ENCODE data around the gene GIT1. TPM values are rescaled to one million over a fixed set of nuclear protein-coding genes. Genes with fewer than 3 reads are reported as not detected.
A peak's percentile ranks its signal among the peaks of the same experiment; 100 is the strongest.

The GIT1 gene
- total and polyA plus RNA-seq, 12 donors = 13.7 to 51.6 (median 31.7) TPM

GRCh38 chr17:29597361-29598172, 8.1 kb upstream of the GIT1 start:
- H3K9me3 ChIP-seq (replicated peaks in 1 of 3) = no peaks in the 10 kb centered on the region
- no peaks in the 10 kb centered on the region for H3K36me3 ChIP-seq (replicated peaks in 1 of 2)
- no peak overlapping the region for H3K4me3 ChIP-seq
- H3K27ac ChIP-seq = no peak overlapping the region
- TF ChIP-seq CTCF (IDR thresholded peaks at IDR 0.05) (no peak), POLR2A (IDR thresholded peaks at IDR 0.05) (no peak)
- 72 to 77% (median 74%) methylated on average over 5 to 13 of the region's 13 CpGs for WGBS, 4 donors
- DNase-seq = peak in 1 of 7 donors; percentile 12
- intact Hi-C loops (cut with DNase I) = no loop called here
- peaks cover 9 to 11% of the 10 kb centered on the region in 2 donors for H3K4me1 ChIP-seq (replicated peaks in 1 of 2)
- H3K27me3 ChIP-seq = no peaks in the 10 kb centered on the region

GRCh38 chr17:29596811-29597210, 7.4 kb upstream of the GIT1 start:
- 66 to 87% (median 82%) methylated on average over 4 to 9 of the region's 9 CpGs for WGBS, 4 donors
- intact Hi-C loops (cut with DNase I) = no loop called here
- H3K27ac ChIP-seq = no peak overlapping the region
- H3K4me3 ChIP-seq = no peak overlapping the region
- H3K4me1 ChIP-seq (replicated peaks in 1 of 2) = peaks cover 17 to 18% of the 10 kb centered on the region in 2 donors
- no peak for DNase-seq
- no peaks in the 10 kb centered on the region for H3K36me3 ChIP-seq (replicated peaks in 1 of 2)
- TF ChIP-seq CTCF (IDR thresholded peaks at IDR 0.05) = no peak
- TF ChIP-seq POLR2A (IDR thresholded peaks at IDR 0.05) = no peak
- H3K9me3 ChIP-seq (replicated peaks in 1 of 3) = no peaks in the 10 kb centered on the region
- H3K27me3 ChIP-seq = no peaks in the 10 kb centered on the region

GRCh38 chr17:29595943-29596774, 6.7 kb upstream of the GIT1 start:
- intact Hi-C loops (cut with DNase I) = no loop called here
- Histone ChIP-seq H3K36me3 (replicated peaks in 1 of 2) (no peaks in the 10 kb centered on the region), H3K27me3 (no peaks in the 10 kb centered on the region), H3K4me3 (no peak overlapping the region), H3K27ac (no peak overlapping the region), H3K9me3 (replicated peaks in 1 of 3) (no peaks in the 10 kb centered on the region), H3K4me1 (replicated peaks in 1 of 2) (peaks cover 23 to 24% of the 10 kb centered on the region in 2 donors)
- no peak for TF ChIP-seq CTCF (IDR thresholded peaks at IDR 0.05)
- no peak for TF ChIP-seq POLR2A (IDR thresholded peaks at IDR 0.05)
- DNase-seq = peak in 2 of 7 donors; percentile 12 to 17
- WGBS, 4 donors = 85 to 92% (median 87%) methylated on average over 9 to 12 of the region's 12 CpGs

All from adrenal gland (tissue), 12 donors.